Hematopoietic multipotent progenitor cell treated with erythropoietin and hydrocortisone succinate and interleukin-3 and kit ligand, for 4 days (in vitro differentiated cells): ENCODE results near the gene WNT5B.

Source experiments
- DNase-seq: peaks from one replicate; pipeline ENCODE4 v3.0.0-alpha.2; 2015

The WNT5B gene

DNA sequence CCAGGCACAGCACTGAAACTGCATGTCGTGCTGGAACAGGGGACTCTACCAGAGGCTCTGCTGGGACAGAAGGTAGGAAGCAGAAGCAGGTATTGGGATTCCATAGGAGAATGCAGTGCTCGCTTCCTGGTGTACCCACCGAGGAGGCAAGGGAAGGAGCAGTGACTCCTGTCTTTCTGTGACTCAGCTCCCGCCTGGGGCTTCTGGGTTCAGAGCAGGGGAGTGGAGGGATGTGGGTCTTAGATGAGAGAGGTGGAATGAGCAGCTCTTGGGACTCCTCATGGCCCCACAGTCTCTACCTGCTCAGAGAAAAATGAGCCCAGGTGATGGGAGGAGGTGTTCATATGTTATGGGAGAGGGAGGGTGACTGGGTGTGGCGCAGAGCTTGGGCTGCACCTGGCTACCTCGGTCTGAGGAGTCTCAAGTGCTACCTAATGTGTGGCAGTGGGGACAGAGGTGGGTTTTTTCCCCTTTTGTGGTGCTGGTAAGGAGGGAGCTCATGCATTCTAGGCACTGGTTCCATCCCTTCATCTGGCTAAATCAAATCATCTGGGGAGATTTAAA, 26.3 kb downstream of the WNT5B start:
- no peak for DNase-seq

DNA sequence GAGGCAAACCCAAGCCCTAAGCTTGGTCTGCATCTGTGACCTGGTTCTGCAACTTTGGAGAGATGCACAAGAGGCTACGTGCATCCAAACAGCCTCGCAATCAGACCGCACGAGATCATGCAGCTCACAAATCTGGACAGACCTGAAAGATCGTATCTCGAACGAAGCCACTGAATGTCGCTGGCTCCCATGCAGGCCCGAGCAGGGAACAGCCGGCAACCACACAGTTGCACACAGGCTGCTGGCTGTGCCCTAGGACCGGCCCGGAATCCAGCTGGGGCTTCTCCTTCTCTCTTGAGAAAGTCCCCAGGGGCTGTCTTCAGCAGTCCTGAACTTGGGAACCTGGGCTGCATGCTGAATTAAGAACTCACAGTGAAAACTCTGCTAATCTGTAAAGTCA, 27.9 kb downstream of the WNT5B start:
- DNase-seq = no peak

DNA sequence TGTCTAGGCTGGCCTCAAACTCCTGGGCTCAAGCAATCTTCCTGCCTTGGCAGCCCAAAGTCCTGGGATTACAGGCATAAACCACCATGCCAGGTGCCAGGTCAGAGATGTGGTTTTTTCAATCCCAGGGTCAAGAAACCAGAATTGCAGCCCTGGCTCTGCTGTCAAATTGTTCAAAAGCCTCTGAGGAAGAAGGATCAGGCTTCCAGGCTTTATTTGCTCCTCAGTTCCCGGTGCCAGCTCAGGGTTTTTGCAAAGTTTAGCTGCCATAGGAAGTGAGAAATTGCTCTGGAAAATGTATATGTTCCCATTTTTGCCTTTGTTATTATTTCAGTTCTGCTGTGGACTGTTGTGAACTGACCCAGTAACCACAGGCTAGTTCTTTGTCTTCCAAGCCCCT, 28.7 kb downstream of the WNT5B start:
- no peak for DNase-seq

DNA sequence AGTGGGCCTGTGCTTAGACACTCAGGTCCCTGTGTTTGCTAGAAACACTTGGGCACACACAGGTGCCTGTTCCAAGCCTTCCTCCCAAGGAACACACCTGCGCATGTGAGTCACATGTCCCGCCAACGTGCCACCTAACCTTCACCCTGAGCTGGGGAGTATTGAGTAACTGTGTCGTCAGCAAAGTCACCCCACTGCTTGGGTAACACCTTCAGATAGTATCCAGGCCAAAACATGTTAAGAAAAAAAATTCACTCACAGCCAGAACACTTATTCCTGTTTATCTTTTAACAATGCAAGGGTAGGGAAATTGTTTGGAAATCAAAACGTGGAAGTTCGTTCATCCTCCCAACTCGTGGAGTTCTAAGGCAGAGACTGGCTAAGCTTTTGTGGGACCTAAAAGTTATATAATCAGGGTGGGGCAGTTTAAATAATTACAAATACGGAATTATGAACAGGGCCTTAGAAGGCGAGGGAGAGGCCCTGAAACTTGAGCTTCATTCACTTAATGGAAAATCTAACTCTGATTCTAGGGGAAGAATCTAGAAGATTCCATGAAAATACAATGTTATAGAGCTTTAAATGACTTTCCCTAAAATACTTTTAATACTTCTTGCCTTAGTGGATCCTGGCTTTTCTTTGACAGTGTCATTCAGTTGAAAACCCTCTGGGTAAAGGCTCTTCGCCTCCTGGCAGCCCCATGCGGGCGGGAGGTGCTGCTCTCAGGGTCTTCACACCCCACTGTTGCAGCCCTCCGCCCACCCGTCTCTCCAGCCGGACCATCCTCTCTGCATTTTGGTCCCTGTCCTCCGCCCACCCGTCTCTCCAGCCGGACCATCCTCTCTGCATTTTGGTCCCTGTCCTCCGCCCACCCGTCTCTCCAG, 31.5 kb downstream of the WNT5B start:
- peak; percentile 56 for DNase-seq

DNA sequence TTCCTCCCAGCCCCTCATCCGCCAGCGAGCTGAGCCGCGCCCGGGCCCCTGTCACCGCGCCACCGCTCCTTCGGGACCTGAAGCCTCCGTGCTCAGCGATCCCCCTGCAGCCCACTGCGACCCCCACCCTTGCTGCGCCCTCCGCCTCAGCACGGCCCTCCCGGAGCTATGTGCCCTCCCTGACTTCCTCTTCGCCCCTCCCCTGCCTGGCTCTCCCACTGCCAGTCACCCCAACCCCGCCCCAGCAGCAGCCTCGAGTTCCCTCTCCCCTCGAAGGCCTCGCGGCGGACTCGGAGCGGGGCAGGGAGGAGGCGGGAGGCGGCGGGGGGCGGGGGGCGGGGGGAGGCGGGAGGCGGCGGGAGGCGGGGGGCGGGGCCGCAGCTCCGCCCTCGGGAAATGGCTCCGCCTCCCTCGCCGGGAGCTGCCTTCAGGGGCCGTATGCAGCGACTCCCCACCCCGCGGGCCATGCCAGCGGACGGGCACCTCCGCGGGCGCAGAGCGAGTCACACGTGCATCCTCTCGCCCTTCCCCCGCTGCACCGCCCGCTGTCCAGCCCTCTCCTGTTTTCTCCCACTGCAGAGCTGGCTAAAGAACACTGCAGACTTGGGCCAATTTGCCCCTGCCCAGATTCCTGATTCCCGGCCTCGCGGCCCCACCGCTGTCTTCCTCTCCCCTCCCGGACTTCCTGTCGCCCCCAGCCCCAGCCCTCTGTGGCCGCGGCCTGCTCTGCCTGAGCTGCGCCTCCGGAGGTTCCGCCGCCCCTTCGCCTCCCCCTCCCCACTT, 32.7 kb downstream of the WNT5B start:
- DNase-seq = peak; percentile 99

DNA sequence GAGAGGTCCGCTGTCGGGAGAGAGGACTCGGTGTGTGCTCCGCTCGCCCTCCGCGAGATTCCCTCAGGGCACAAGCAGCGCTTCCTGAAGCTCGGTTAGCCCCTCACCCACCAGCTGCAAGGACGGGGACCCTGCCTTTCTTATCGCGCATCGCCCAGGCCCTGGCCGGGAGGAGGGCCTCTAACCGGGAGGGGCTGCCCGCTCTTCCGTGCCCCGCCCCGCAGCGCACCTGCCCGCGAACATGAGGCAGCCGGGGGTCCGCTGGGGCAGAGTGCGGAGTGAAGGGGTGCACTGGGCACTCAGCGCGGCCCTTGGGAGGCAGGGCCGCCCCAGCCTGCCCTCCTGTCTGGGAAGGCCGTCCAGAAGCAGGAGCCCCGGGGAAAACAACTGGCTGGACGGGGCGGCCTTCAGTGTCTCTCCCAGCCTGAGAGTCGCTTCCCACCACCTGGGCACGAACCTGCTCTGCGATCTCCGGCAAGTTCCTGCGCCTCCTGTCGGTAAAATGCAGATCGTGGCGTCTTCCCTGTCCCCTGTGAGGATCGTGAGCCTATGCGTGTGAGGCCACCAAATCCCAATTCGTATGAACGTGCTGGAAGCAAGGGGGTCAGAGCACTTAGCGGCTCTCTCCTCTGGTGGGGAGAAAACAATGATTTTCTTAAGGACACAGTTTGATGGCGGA, 33.9 kb downstream of the WNT5B start:
- DNase-seq = peak; percentile 59

DNA sequence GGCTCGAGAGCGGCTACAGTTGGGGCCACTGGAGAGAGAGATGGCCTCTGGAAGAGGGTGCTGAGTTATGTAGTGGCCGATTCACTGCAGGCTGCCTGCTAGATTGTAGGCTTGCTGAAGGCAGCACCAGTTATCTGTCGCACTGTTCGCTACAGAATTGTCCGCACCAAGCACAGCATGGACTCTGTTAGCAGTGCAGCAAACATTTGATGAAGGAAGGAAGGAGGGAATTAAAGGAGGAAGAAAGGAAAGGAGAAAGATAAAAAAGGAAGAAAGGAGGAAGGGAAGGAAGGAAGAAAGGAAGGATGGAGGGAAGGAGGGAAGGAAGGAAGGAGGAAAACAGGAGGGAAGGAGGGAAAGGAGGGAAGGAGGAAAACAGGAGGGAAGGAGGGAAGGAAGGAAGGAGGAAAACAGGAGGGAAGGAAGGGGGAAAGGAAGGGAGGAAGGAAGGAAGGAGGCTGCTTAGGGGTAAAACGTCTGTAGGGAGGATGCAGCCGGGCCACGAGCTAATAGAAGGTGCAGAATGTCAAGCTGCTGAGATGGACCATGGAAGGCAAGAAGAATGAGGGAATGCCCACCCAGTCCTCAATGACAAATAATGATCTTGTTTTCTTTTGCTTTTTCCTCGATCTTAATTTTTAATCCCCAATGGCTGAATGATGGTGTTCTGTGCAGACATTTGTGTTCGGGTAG, 34.6 kb downstream of the WNT5B start:
- DNase-seq = no peak

DNA sequence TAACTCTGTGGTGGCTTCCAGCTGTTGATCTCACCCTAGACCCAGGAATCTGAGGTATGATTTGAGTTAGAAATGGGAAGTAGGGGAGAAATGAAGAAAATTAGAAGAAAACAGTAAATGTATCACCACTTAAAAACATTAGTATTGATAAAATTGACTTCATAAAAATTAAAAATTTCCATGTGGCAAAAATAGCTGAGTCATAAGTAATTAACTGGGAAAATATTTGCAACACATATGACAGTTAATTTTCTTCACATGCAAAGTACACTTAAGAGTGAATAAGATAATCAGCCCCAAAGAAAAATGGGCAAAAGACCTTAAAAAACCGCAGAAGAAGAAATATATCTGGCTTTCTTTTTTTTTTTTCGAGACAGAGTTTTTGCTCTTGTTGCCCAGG, 36.3 kb downstream of the WNT5B start:
- DNase-seq = no peak

DNA sequence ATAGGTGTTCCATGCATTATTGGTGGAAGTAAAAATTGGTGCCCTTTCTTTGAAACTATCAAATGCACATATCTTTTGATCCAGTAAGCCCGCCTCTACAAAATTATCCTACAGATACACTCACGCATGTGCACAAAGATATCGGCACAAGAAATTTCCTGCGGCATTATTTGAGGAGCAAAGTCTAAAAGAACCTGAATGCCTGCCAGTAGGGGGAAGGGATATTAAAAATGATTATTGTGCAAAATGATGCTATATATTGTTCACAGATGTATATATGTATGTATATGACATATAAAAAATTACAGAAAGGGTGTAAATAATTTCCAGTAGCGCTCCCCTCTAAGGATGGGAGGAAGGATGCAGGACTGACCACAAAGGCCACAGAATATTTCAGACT, 37.2 kb downstream of the WNT5B start:
- DNase-seq = peak; percentile 88

DNA sequence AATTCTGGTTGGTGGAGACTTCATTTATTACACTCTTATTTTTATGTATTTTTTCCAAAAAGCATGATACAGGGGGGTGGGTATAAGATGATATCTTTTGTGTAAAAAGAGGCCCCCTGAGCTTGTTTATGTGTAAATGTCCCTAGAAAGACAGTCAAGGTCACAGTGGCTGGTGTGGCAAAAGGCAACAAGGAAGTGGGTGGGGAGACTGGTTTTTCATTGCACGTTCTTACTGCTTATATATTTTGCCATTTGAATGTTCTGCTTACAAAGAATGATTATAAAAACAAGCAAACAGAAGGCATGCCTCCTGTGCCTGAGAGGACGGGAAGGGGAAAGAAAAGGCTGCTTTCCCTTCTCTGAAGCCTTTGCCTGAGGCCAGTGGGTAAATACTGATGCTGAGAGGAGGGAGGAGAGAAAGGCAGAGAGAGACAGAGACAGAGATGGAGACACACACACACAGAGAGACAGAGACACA, 37.7 kb downstream of the WNT5B start:
- DNase-seq = peak; percentile 77

DNA sequence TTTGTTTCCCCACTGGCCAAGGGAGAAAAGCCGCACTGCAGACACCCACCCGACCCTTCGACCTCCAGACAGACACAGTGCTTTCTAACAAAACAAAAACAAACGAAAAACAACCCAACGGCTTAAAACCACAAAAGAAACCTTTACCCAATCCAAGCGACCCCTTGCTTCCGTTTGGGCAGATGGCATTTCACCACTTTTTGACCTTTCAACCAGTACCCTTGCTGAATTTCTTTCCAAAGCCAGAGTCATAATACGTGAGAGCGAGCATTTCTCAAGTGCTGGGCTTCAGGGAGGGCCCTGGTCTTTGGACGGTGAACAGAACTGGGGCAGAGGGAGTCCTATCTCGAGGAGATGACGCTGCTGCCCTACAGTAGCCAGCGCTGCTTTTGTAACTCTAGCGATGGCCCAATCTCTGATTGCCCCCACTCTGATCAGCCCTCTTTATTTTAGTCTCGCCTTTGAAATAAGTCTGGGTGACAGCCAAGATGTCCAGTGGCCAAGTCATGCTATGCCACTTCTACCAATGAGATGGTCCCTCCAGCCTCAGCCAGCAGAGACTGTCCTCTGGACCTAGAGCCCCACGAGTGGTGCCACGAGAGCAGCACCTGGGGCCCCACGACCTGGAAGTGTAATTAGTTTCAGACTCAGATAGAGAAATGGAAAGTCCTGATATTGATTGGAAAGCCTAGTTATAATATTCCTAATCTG, 40.0 kb downstream of the WNT5B start:
- DNase-seq = peak; percentile 85

DNA sequence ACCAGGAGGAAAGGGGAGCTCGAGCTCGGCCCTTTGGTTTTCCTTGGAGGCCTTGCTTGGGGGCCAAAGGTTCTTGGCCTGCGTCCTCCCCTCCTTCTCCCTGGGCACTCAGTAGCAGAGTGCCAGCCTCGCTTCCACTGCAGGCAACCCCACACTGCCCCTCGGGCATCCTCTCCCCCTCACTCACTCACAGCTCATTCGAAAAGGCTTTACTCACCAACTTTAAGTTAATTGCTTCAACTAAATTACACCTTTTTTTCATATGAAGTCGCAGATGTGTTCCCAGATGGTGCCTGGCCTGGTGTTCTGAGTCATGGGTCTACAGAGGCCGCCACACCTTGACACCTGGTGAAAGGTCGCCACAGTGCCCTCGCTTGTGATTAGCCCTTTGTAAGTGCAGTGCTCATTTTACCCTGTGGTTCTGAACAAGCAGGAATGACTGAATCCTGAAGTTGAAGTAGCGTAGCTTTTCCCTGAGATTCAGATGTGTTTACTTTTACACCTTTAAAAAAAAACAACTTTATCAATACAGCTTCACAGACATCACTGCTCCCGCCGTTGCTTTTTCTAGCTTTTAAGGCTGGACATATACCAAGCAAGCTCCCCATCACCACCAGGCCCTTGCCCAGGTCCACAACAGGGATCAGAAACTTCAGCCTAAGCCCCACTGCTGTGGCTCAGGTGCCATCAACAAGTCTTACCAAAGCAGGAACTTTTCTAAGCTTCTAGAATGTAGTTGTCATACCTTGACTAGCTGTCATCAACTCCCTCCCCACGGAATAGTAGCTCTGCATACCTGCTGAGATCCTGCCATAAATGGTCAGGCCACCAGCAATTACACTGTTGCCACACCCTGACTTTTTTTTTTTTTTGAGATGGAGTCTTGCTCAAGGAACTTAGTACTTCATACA, 41.6 kb downstream of the WNT5B start:
- DNase-seq = no peak

DNA sequence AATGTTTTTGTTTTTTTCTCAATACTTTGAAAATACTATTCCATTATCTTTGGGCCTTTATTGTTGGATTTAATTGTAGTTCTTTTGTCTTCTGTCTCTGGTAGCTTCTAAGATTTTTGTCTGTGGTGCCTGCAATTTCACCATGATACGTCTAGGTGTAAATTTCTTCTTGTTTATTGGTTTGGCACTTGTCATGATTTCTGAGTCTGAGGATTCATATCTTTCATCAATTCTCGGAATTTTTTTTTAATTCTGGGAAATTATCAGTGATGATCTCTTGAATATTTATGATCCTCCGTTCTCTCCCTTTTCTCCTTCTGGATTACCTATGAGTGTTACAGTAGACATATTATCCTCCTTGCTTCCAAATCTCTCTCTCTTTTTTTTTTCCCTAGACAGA, 47.0 kb downstream of the WNT5B start:
- no peak for DNase-seq

DNA sequence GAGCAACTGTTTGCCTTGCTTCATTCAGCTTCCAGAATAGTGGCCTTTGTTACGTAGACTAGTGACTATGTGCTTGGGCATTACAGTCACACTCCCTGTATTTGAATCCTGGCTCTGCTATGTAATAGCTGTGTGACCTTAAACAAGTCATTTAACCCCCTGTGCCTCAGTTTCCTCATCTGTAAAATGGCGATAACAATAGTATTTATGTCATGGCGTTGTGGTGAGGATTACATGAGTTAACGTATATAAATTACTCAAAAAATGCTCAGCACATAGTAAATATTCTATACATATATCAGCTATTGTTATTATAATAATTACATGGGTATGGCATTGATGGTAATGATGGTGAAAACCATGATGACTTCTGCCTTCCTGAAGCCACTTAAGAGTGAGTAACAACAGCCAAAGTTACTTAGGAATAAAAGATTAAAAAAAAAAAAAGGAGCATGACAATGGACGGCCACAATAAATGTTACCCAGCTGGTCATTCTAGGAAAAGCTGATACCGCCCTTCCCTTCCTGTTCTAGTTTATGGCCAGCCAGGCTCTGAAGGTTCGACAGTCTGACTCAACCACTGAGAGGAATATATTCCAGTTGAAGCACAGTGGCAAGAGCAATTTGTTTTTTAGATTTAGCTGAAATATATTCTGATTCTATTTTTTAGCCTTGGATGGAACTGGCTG, 51.9 kb downstream of the WNT5B start:
- DNase-seq = no peak

DNA sequence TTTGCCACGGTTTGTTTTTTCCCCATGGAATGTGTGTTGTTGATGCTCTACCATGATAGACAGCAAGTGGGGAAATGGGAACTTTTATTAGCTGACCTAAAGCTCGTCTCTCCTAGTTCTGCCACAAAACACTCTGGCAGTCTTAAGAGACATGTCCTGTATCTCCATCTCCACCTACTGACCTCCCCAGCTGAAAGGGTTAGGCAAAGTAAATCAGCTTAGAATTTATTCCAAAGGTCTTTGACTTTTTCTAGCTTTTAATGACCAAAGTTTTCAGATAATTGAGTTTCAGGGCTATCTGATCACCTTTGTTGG, 52.4 kb downstream of the WNT5B start:
- no peak for DNase-seq

DNA sequence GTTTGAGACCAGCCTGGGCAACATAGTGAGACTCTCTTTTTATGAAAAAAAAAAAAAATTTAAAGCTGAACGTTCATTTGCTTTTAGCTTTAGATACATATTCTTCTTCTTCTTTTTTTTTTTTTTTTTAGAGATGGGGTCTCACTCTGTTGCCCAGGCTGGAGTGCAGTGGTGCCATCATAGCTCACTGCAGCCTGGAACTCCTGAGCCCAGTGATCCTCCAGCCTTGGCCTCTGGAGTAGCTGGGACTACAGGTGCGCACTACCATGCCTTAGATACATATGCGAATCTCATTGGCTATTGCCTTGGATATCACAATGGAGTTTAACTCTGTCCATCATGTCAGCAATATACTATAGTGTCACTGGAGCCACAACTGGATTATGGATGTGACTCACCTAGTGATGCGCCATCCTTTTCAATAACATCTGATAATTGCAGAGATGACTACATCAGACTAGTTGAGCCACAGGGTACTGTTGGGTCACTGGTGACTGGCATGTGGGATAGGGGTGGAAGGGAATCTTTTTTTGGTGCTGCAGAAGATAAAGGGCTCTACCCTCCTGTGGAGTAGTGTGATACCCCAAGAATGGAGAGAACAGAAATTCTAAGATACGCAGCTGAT, 59.2 kb downstream of the WNT5B start:
- DNase-seq = no peak

DNA sequence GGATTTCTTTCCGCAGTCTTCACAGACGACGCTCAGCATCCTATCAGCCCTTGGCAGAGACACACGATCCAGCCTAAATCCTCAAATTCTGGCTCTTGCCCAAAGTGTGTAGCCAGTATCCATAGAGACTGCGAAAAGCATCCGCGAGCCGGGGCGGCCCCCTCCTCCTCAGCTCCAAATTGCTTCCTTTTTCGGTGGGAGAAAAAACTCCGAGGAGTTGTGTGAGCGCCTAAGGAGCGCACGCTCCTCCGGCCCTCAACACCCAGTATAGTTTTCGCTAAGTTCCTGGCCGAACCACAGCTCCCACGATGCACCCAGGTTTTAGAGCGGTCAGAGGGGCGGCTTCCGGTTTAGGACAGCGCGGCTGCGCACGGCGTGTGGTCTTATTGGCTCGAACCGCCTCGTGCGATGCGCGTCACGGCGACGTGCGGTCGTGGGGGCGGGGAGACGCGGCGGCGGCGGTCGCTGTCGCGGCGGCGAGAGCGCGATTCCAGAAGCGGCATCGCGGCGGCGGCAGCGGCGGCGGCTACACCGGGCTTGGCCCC, 61.6 kb downstream of the WNT5B start, which contains the start of gene ADIPOR2:
Gene ADIPOR2 (plus strand): TSS at position 493 of the 545 bp plus-strand sequence. CDS start 63,274 bp downstream, outside the sequence.
- DNase-seq = peak; percentile 99

DNA sequence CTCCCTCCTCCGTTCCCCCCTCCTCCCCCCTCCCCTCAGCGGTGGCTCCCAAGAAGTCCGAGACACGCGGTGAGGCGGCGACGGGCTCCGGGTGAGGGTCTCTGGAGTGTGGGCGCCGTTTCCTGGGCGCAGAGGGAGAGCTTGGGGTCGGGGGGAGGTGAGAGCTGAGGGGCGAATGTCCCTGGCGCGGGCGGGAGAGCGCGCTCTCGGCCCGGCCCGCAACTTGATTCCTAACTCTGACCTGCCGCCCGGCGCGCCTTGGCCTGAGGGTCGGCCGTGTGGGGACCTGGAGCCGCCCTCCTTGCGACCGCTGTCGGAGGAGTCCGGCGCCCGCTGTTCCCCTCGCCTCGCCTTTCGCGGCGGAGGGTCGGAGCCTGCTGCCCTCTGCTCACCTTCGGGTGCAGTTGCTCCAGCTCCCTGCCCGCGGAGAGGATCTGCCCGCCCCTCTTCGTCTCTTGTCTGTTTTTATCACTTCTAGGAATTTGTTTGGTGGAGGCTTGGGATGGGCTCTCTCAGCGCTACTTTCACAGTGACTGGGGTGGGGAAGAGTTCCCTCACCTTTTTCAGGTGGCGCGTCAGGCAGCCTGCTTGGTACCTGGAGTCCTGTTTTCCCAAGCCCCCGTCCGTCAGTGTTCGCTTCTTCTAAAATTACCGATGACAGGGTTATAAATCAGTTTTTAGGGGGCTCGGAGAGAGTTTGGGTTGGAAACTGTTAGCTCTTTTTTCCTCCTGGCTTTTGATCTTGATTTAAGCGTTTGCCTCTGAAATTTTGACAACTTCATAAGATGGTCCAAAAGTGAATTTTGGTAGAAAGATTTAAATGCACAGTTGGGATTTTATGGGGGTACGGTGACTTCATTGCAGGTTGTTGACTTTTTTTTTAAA, 62.3 kb downstream of the WNT5B start:
- peak; percentile 69 for DNase-seq
